Measurements from ENCODE around the gene ZMPSTE24.

Gene ZMPSTE24

GRCh38 chr1:40338745-40339419 is 80.8 kb downstream of the ZMPSTE24 start:
- TF ChIP-seq ZFP3 (CRISPR knock-in tag; IDR thresholded peaks at IDR 0.05) (no peak), PATZ1 (CRISPR knock-in tag; IDR thresholded peaks at IDR 0.05; ENCODE audit: borderline replicate concordance) (no peak), ZFP30 (CRISPR knock-in tag; IDR thresholded peaks at IDR 0.05) (no peak), SNAI2 (CRISPR knock-in tag; IDR thresholded peaks at IDR 0.05) (no peak), ISL1 (CRISPR knock-in tag; IDR thresholded peaks at IDR 0.05) (no peak), BACH2 (CRISPR knock-in tag; IDR thresholded peaks at IDR 0.05; ENCODE audit: borderline replicate concordance) (no peak), ZNF8 (CRISPR knock-in tag; IDR thresholded peaks at IDR 0.05) (no peak), RARB (CRISPR knock-in tag; IDR thresholded peaks at IDR 0.05) (no peak), CSDC2 (CRISPR knock-in tag; IDR thresholded peaks at IDR 0.05) (no peak), GLIS3 (CRISPR knock-in tag; IDR thresholded peaks at IDR 0.05) (no peak), TOX (CRISPR knock-in tag; IDR thresholded peaks at IDR 0.05; ENCODE audit: borderline replicate concordance) (no peak), ARNTL (CRISPR knock-in tag; IDR thresholded peaks at IDR 0.05; ENCODE audit: borderline replicate concordance, low read depth) (no peak), CREB5 (CRISPR knock-in tag; IDR thresholded peaks at IDR 0.05; ENCODE audit: low read depth) (no peak), ESRRG (CRISPR knock-in tag; IDR thresholded peaks at IDR 0.05) (no peak), OSR1 (CRISPR knock-in tag; IDR thresholded peaks at IDR 0.05) (no peak), CSRNP3 (CRISPR knock-in tag; IDR thresholded peaks at IDR 0.05) (no peak), ZC3H10 (CRISPR knock-in tag; IDR thresholded peaks at IDR 0.05) (no peak), PPARA (CRISPR knock-in tag; IDR thresholded peaks at IDR 0.05; ENCODE audit: borderline replicate concordance) (no peak)
- TF ChIP-seq, protein P1, sequence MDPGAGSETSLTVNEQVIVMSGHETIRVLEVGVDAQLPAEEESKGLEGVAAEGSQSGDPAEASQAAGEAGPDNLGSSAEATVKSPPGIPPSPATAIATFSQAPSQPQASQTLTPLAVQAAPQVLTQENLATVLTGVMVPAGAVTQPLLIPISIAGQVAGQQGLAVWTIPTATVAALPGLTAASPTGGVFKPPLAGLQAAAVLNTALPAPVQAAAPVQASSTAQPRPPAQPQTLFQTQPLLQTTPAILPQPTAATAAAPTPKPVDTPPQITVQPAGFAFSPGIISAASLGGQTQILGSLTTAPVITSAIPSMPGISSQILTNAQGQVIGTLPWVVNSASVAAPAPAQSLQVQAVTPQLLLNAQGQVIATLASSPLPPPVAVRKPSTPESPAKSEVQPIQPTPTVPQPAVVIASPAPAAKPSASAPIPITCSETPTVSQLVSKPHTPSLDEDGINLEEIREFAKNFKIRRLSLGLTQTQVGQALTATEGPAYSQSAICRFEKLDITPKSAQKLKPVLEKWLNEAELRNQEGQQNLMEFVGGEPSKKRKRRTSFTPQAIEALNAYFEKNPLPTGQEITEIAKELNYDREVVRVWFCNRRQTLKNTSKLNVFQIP (CRISPR knock-in tag; IDR thresholded peaks at IDR 0.05; ENCODE audit: borderline replicate concordance, low read depth), result no peak
- ATAC-seq, result peak; percentile 97

DNA sequence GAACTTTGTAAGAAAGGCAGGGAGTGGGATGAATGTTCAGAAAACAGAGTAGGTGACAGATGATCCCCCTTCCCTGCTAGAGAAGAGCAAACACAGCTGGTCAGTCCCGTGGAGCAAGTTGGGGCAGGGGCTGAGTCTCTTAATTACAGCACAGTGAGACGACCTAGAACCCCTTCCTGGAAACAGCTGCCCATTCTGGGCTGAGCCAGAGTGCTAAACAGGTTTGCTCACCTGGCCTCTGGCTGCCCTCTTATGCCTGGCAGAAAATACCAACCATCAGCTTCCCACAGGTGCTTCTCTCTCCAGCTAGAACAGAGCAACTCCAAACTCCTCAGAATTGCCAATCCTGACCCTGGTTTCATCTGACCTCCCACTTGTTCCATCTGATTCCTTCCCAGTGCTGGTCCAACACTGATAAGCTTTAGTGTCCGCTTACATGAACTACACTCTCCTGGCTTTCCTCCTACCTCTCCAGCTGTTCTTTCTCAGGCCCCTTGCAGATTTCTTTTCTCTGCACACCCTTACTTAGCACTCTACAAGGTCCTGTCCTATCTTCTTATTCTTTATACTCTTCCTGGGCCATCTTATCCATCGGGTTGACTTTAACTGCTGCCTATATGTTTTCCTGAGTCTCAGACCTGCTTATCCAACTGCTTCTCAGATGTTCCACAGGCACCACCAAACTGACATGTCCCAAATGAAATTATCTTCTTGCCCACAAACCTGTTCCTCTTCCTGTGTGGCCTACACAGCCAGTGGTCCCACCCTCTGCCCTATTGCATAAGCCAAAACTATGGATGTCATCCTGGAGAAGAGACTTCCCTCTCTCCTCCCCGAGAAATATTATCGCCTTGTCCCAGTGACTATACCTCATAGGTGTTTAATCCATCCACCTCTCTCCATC is 81.6 kb downstream of the ZMPSTE24 start:
- no peak for ATAC-seq
- TF ChIP-seq ZC3H10 (CRISPR knock-in tag; IDR thresholded peaks at IDR 0.05) (no peak), RARB (CRISPR knock-in tag; IDR thresholded peaks at IDR 0.05) (no peak), ISL1 (CRISPR knock-in tag; IDR thresholded peaks at IDR 0.05) (no peak), OSR1 (CRISPR knock-in tag; IDR thresholded peaks at IDR 0.05) (no peak), TOX (CRISPR knock-in tag; IDR thresholded peaks at IDR 0.05; ENCODE audit: borderline replicate concordance) (no peak), ARNTL (CRISPR knock-in tag; IDR thresholded peaks at IDR 0.05; ENCODE audit: borderline replicate concordance, low read depth) (no peak), BACH2 (CRISPR knock-in tag; IDR thresholded peaks at IDR 0.05; ENCODE audit: borderline replicate concordance) (no peak), CSRNP3 (CRISPR knock-in tag; IDR thresholded peaks at IDR 0.05) (no peak), PPARA (CRISPR knock-in tag; IDR thresholded peaks at IDR 0.05; ENCODE audit: borderline replicate concordance) (no peak), PATZ1 (CRISPR knock-in tag; IDR thresholded peaks at IDR 0.05; ENCODE audit: borderline replicate concordance) (no peak), ZNF8 (CRISPR knock-in tag; IDR thresholded peaks at IDR 0.05) (no peak), ZNF70 (CRISPR knock-in tag; IDR thresholded peaks at IDR 0.05) (no peak), GLIS3 (CRISPR knock-in tag; IDR thresholded peaks at IDR 0.05) (no peak), ZFP30 (CRISPR knock-in tag; IDR thresholded peaks at IDR 0.05) (no peak), SNAI2 (CRISPR knock-in tag; IDR thresholded peaks at IDR 0.05) (no peak)
- TF ChIP-seq, protein P2, sequence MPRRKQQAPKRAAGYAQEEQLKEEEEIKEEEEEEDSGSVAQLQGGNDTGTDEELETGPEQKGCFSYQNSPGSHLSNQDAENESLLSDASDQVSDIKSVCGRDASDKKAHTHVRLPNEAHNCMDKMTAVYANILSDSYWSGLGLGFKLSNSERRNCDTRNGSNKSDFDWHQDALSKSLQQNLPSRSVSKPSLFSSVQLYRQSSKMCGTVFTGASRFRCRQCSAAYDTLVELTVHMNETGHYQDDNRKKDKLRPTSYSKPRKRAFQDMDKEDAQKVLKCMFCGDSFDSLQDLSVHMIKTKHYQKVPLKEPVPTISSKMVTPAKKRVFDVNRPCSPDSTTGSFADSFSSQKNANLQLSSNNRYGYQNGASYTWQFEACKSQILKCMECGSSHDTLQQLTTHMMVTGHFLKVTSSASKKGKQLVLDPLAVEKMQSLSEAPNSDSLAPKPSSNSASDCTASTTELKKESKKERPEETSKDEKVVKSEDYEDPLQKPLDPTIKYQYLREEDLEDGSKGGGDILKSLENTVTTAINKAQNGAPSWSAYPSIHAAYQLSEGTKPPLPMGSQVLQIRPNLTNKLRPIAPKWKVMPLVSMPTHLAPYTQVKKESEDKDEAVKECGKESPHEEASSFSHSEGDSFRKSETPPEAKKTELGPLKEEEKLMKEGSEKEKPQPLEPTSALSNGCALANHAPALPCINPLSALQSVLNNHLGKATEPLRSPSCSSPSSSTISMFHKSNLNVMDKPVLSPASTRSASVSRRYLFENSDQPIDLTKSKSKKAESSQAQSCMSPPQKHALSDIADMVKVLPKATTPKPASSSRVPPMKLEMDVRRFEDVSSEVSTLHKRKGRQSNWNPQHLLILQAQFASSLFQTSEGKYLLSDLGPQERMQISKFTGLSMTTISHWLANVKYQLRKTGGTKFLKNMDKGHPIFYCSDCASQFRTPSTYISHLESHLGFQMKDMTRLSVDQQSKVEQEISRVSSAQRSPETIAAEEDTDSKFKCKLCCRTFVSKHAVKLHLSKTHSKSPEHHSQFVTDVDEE (CRISPR knock-in tag; IDR thresholded peaks at IDR 0.05), result no peak
- TF ChIP-seq, protein P1 (CRISPR knock-in tag; IDR thresholded peaks at IDR 0.05; ENCODE audit: borderline replicate concordance, low read depth), result no peak
